HG03354 (cell line): ENCODE results near the gene PTPN18.
A peak's percentile ranks its signal among the peaks of the same experiment; 100 is the strongest.

Experiments used
- ATAC-seq: cut with Tn5 transposase; IDR thresholded peaks from one replicate; pipeline ENCODE4 v1.9.1; 2021; ENCODE audit warnings: mild to moderate bottlenecking; ENCODE audit not compliant: unreplicated experiment, poor library complexity, severe bottlenecking

The PTPN18 gene

GRCh38 chr2:130359466-130359865, 3.6 kb downstream of the PTPN18 start:
- no peak for ATAC-seq

GRCh38 chr2:130363479-130363878, 7.6 kb downstream of the PTPN18 start:
- no peak for ATAC-seq

- ATAC-seq = no peak
Observed at GRCh38 chr2:130365075-130365474, 9.2 kb downstream of the PTPN18 start.

DNA sequence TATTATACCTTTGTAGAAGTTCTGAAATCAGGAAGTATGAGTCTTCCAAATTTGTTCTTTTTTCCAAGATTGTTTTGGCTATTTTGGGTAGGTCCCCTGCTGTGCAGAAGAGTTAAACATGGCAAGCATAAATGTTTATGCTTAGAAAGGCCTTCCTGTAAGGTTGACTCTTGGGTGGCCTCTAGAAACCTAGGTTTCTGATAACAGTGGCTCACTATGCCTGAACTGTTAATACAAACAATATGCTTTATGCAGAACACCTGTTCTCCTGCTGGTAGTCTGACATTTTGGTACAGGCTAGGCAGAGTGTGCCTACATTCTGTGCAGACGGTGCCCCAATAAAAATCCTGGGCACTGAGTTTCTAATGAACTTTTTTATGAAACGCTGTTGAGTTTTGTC, 10.1 kb downstream of the PTPN18 start:
- no peak for ATAC-seq

DNA sequence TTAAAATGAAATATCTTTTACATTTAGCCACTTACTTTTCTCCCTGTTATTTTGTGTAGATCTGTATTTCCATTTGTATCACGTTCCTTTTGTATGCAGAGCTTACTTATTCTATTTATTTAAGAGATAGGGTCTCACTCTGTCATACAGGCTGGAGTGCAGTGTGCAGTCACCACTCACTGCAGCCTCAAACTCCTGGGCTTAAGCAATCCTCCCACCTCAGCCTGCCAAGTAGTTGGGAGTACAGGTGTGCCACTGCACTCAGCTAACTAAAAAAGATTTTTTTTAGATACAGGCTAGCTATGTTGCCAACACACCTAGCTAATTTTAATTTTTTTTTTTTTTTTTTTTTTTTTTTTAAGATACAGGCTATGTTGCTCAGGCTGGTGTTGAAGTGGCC, 10.9 kb downstream of the PTPN18 start:
- ATAC-seq = no peak

- ATAC-seq = no peak
Observed at GRCh38 chr2:130368786-130369185, 12.9 kb downstream of the PTPN18 start.

GRCh38 chr2:130369311-130369964, 13.6 kb downstream of the PTPN18 start:
- no peak for ATAC-seq

DNA sequence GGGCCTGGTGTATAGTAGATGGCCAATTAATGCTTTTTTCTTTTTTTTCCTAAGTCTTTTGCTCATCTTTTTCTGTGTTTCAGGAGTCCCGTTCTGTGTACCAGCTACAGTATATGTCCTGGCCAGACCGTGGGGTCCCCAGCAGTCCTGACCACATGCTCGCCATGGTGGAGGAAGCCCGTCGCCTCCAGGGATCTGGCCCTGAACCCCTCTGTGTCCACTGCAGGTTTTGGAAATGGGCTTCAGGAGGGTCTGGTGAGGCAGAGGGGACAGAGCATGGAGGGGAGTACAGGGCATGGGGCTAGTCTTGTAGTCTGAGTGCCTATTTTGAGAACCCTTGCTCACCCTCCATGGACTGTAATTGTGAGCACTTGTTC, 14.1 kb downstream of the PTPN18 start:
- no peak for ATAC-seq

GRCh38 chr2:130370490-130370889, 14.6 kb downstream of the PTPN18 start:
- ATAC-seq = no peak

GRCh38 chr2:130371723-130372054, 15.8 kb downstream of the PTPN18 start:
- ATAC-seq = no peak

- peak; percentile 76 for ATAC-seq
Observed at GRCh38 chr2:130372055-130372832, 16.4 kb downstream of the PTPN18 start.

- peak; percentile 0 for ATAC-seq
Observed at GRCh38 chr2:130372833-130373807, 17.3 kb downstream of the PTPN18 start.

- no peak for ATAC-seq
Observed at GRCh38 chr2:130373808-130374365, 18.0 kb downstream of the PTPN18 start.

DNA sequence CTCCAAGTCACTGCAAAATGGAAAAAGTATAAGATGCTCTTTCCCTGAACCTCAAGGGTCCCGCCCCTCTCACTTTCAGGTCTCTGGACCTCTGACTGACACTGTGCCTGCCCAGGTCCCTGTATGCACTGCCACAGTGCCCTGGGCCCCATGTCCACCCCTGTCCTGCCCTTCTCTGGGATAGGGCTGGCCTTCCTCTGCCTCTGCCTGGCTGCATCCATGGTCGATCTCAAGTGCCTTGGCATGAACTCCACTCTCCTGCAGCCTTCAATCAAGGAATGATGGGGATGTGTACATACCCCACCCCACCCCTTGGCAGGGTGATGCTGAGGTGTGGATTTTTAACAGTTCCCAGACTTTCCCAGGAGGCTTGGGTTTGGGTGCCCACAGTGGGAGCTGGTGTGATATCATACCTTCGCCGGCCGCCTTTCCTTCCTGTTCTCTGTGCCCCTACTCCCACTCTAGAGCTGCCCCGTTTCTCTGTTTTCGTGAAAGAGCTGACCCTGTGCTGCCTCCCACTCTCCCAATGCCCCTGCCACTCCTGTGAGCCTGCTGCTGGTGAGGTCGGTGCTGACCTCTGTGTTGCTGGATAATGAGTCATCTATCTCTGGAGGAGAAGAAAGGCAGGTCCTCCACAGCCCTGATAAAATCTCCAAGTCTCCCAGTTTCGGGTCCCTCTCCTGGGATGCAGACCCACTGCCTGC, 18.9 kb downstream of the PTPN18 start:
- no peak for ATAC-seq

- ATAC-seq = no peak
Observed at GRCh38 chr2:130375291-130376266, 19.7 kb downstream of the PTPN18 start.

DNA sequence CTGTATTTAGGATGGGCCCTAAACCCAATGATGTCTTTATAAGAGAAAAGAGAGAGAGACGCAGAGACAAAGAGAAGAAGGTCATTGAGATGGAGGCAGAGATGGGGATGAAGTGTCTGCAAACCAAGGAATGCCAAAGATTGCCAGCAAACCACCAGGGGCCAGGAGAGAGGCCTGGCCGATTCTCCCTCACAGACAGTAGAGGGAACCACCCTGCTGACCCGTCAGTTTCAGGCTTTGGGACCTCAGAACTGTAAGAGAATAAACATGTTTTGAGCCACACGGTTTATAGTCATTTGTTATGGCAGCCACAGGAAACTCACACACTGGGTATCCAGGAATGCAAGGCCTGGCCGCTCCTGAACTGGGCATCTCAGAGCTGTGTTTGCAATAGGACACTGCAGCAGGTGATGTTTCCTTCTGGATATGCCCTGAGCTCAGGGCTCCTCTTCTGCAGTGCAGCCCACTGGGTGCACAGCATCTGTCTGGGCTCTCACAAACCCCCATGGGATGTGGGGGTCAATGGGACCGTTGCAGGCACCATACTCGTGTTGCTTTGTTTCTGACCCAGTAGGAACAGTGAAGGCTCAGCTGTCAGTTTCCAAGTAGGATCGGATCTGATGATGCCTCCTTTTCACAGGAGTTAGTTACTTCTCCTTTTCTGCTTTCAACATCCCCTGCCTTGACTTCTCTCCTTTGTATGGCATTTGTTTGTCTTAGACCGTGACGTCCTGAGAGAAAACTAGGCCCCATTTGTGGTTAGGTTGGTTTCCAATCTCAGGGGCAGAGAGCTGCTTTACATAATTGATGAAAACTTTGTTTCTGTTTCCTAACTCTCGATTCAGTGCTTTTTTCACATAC, 20.8 kb downstream of the PTPN18 start:
- ATAC-seq = peak; percentile 67

- ATAC-seq = peak; percentile 2
Observed at GRCh38 chr2:130377491-130377890, 21.6 kb downstream of the PTPN18 start.
